Keratinocyte (primary cell): ENCODE data around the gene TTC16. TPM values are rescaled to one million over a fixed set of nuclear protein-coding genes. Genes with fewer than 3 reads are reported as not detected.

ENCODE experiments used
- DNase-seq: peaks from one replicate; pipeline ENCODE4 v3.0.0-alpha.2; 2011; ENCODE audit warnings: low read depth, missing footprints, low spot score
- FAIRE-seq: peaks from 2 replicates; lab custom pipeline; 2011; peaks lifted over from hg19 to GRCh38; lab: Jason Lieb, UNC
- H2AFZ ChIP-seq: 2 replicates; pipeline ENCODE4 v1.6.0; 2012; ENCODE audit warnings: low read length, control low read depth, inconsistent platforms; ENCODE audit not compliant: control insufficient read depth
- H3K27ac ChIP-seq: 2 replicates; pipeline ENCODE4 v1.5.1; 2011; ENCODE audit warnings: low read length; ENCODE audit not compliant: control insufficient read depth, insufficient read depth
- H3K27me3 ChIP-seq: 3 replicates; pipeline ENCODE4 v1.6.0; 2011; ENCODE audit warnings: low read length; ENCODE audit not compliant: control insufficient read depth, insufficient read depth; ENCODE audit errors: extremely low read depth
- H3K36me3 ChIP-seq, 2 experiments: 2 replicates in 1 of 2; 3 replicates in 1 of 2; pipeline ENCODE4 v1.5.1; 2011; ENCODE audit warnings: low read length in 2 of 2, mild to moderate bottlenecking in 1 of 2; ENCODE audit not compliant: control insufficient read depth in 2 of 2, insufficient read depth in 2 of 2; ENCODE audit errors: extremely low read depth in 1 of 2
- H3K4me1 ChIP-seq: 3 replicates; pipeline ENCODE4 v1.5.1; 2011; ENCODE audit warnings: low read length; ENCODE audit not compliant: control insufficient read depth, insufficient read depth; ENCODE audit errors: extremely low read depth
- H3K4me2 ChIP-seq: 3 replicates; pipeline ENCODE4 v1.6.0; 2011; ENCODE audit warnings: low read depth, low read length; ENCODE audit not compliant: control insufficient read depth, insufficient read depth; ENCODE audit errors: extremely low read depth
- H3K4me3 ChIP-seq, 3 experiments: fragments of 200-600 bp in 1 of 3; sonication (generic) in 1 of 3; 2 replicates in 2 of 3; 3 replicates in 1 of 3; pipeline ENCODE4 v1.5.1; 2011 to 2016; ENCODE audit warnings: low read length in 3 of 3, mild to moderate bottlenecking in 3 of 3, control low read depth in 2 of 3, inconsistent platforms in 1 of 3, low read depth in 1 of 3, mixed read lengths in 1 of 3, mixed run types in 1 of 3, moderate library complexity in 1 of 3; ENCODE audit not compliant: control insufficient read depth in 2 of 3, insufficient read depth in 2 of 3; ENCODE audit errors: extremely low read depth in 1 of 3
- H3K79me2 ChIP-seq: 2 replicates; pipeline ENCODE4 v1.6.0; 2012; ENCODE audit warnings: low read length; ENCODE audit not compliant: control insufficient read depth, insufficient read depth
- H3K9ac ChIP-seq: 3 replicates; pipeline ENCODE4 v1.6.0; 2011; ENCODE audit warnings: low read length; ENCODE audit not compliant: control insufficient read depth, insufficient read depth; ENCODE audit errors: extremely low read depth
- H3K9me1 ChIP-seq: 3 replicates; pipeline ENCODE4 v1.6.0; 2011; ENCODE audit warnings: low read length; ENCODE audit not compliant: control insufficient read depth, insufficient read depth; ENCODE audit errors: extremely low read depth
- H3K9me3 ChIP-seq: 2 replicates; pipeline ENCODE4 v1.5.1; 2012; ENCODE audit warnings: low read depth, low read length; ENCODE audit not compliant: control insufficient read depth
- H4K20me1 ChIP-seq: 3 replicates; pipeline ENCODE4 v1.6.0; 2011; ENCODE audit warnings: low read length; ENCODE audit not compliant: control insufficient read depth, insufficient read depth; ENCODE audit errors: extremely low read depth
- CTCF ChIP-seq, 3 experiments: IDR thresholded peaks in 1 of 3; conservative IDR thresholded peaks in 1 of 3; optimal IDR thresholded peaks in 1 of 3; 2 replicates in 2 of 3; 3 replicates in 1 of 3; pipeline versions ENCODE3 to v1.5.1; 2011; ENCODE audit warnings: low read length in 3 of 3, mild to moderate bottlenecking in 3 of 3, moderate library complexity in 2 of 3, control low read depth in 1 of 3, inconsistent platforms in 1 of 3; ENCODE audit not compliant: insufficient read depth in 2 of 3; ENCODE audit errors: extremely low read depth in 1 of 3
- EZH2 ChIP-seq: IDR thresholded peaks from one replicate; pipeline ENCODE4 v1.6.1; 2012; ENCODE audit warnings: inconsistent platforms, mild to moderate bottlenecking, low read length, moderate library complexity
- dilution Hi-C: fragments of 300-500 bp; cut with MboI; formaldehyde crosslinking; loops from one replicate; pipeline ENCODE4 v1.7.0; 2020; ENCODE audit warnings: low sequenced_read_pairs; ENCODE audit not compliant: extremely low pct_ligation_motif_present
- polyA plus RNA-seq, 5 experiments: library from polyadenylated mRNA; depleted of rRNA in 3 of 5; stranded (reverse) in 3 of 5; stranded (forward) in 1 of 5; unstranded in 1 of 5; fragments of >200 nt; gene quantifications; 1 replicate in 1 of 5; 2 replicates in 3 of 5; 3 replicates in 1 of 5; pipeline versions ENCODE4 v1.2.1 to v1.2.3, GENCODE V29; 2011 to 2012; ENCODE audit warnings: missing spikeins in 2 of 5, low read depth in 1 of 5, low replicate concordance in 1 of 5

Gene TTC16
- polyA plus RNA-seq, 1 donor (not counting 4 experiments of a cell fraction or from before 2014, with no cell fraction given), result not detected

- H3K9me1 ChIP-seq, result no peaks in the 10 kb centered on the region
- no peak overlapping the region for H2AFZ ChIP-seq
- FAIRE-seq (no peak), DNase-seq (no peak)
- no peaks in the 10 kb centered on the region for H3K36me3 ChIP-seq
- no peak overlapping the region for H3K4me3 ChIP-seq
- no peak overlapping the region for H3K27ac ChIP-seq
- no peaks in the 10 kb centered on the region for H3K27me3 ChIP-seq
- no peaks in the 10 kb centered on the region for H3K4me1 ChIP-seq
- H3K79me2 ChIP-seq, result no peaks in the 10 kb centered on the region
- no peak overlapping the region for H3K9ac ChIP-seq
- no peak overlapping the region for H3K4me2 ChIP-seq
- no peak for TF ChIP-seq EZH2
- no peak for TF ChIP-seq CTCF (optimal IDR thresholded peaks at IDR 0.05 in 1 of 3, IDR thresholded peaks at IDR 0.05 in 1 of 3, conservative IDR thresholded peaks at IDR 0.05 in 1 of 3; ENCODE audit: extremely low read depth in 1 of 3, insufficient read depth in 2 of 3, low read length in 3 of 3)
- H3K9me3 ChIP-seq, result no peaks in the 10 kb centered on the region
- no peaks in the 10 kb centered on the region for H4K20me1 ChIP-seq
- dilution Hi-C loops, result no loop called here
These were observed 61.0 kb downstream of the TTC16 start for GRCh38 chr9:127776924-127777289.

- DNase-seq (no peak), FAIRE-seq (no peak)
- Histone ChIP-seq H3K9ac (no peak overlapping the region), H2AFZ (no peak overlapping the region), H4K20me1 (no peaks in the 10 kb centered on the region), H3K79me2 (no peaks in the 10 kb centered on the region), H3K9me3 (no peaks in the 10 kb centered on the region), H3K27me3 (no peaks in the 10 kb centered on the region), H3K4me3 (no peak overlapping the region), H3K36me3 (no peaks in the 10 kb centered on the region), H3K4me2 (no peak overlapping the region), H3K27ac (no peak overlapping the region), H3K9me1 (no peaks in the 10 kb centered on the region), H3K4me1 (no peaks in the 10 kb centered on the region)
- TF ChIP-seq CTCF (optimal IDR thresholded peaks at IDR 0.05 in 1 of 3, IDR thresholded peaks at IDR 0.05 in 1 of 3, conservative IDR thresholded peaks at IDR 0.05 in 1 of 3; ENCODE audit: extremely low read depth in 1 of 3, insufficient read depth in 2 of 3, low read length in 3 of 3), result no peak
- TF ChIP-seq EZH2, result no peak
- dilution Hi-C loops, result no loop called here
These were observed 61.6 kb downstream of the TTC16 start for GRCh38 chr9:127777368-127777980.
